LHCN-M2 (cell line): Measurements from ENCODE around the gene SCAI. TPM values are rescaled to one million over a fixed set of nuclear protein-coding genes. Genes with fewer than 3 reads are reported as not detected.
"Not testable (repeated sequence)": the region's sequence is repeated elsewhere in the genome, so short reads cannot be mapped to it uniquely, and the experiment has no call there.

Experiments
- DNase-seq: peaks from one replicate; pipeline ENCODE4 v3.0.0-alpha.2; 2012; ENCODE audit warnings: low read depth
- total RNA-seq: library from RNA; depleted of rRNA; stranded (reverse); fragments of >200 nt; gene quantifications from 2 replicates; pipeline ENCODE4 v1.2.3, GENCODE V29; 2014

The SCAI gene
- total RNA-seq, 1 experiment from 2014 or later, result 6.1 TPM

DNA sequence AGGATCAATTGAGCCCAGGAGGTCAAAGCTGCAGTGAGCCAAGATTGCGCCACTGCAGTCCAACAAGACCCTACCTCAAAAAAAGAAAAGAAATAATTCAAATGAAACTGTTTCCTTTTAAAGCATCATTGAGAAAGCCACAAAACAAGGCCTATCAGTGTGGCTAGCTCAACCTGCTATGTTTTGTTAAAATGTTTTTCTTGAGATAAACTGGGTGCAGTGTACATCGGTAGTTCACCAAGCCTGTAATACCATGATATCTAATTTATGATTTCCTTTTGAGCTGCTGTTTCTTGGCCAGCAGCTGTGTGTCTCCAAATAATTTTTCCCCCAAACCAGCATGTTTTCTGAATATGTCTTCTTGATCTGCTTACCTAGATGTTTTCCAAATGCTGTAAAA lies 105.2 kb downstream of the SCAI start:
- DNase-seq, result no peak

DNA sequence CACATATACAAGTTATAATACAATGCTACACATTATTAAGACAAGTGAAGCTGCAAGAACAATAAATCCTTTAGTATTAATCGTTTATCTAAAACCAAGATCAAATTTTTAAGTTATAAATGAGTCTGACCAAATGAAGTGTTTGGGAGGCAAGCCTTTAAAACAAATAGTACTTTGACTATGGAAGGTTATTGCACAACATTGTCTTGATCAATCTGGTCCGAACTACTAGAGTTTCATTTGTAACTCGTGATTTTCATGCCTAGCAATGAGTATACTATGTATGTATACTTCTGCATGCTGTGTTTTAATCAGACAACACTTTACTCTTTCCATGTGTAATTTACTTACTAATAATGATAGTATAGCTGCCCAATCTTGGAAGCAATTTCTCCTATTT lies 115.3 kb downstream of the SCAI start:
- DNase-seq, result no peak

DNA sequence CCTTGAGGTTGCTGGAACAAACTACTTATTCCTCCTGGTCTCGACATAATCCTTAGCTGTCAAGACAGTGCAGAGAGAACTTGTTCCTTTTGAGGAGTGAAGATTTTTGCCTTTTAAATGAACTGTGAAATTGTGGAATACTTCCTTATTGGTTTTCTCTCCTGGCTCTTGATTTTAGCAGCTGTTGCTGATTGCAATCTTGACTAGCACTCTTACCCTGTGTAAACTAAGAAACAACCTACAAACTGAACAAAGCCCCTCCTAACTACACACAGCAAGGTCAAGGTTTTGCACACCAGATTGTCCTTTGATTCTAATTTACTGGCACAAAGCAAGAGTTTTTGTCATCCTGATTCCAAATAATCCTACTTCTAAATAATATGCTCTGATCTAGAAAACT lies 118.4 kb downstream of the SCAI start:
- DNase-seq, result no peak

DNA sequence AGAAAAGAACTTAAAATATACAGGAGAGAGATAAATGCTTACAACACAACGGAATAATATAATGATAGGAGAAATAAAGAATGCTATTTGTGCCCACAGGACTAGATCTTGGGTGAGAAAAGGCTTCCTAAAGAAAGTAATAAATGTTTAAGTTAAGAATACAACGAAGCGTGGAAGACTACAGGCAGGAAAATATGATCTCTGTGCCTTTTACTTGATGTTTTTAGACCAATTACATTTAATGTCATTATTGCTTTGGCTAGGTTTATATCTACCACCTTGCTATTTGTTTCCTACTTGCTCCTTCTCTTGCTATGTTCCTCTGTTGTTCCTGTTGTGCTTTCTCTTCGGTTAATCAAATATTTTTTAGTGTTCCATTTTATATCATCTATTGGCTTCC lies 122.3 kb downstream of the SCAI start:
- no peak for DNase-seq

DNA sequence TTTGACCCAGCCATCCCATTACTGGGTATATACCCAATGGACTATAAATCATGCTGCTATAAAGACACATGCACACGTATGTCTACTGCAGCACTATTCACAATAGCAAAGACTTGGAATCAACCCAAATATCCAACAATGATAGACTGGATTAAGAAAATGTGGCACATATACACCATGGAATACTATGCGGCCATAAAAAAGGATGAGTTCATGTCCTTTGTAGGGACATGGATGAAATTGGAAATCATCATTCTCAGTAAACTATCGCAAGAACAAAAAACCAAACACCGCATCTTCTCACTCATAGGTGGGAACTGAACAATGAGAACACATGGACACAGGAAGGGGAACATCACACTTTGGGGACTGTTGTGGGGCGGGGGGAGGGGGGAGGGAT lies 127.7 kb downstream of the SCAI start:
- DNase-seq, result not testable (repeated sequence)

DNA sequence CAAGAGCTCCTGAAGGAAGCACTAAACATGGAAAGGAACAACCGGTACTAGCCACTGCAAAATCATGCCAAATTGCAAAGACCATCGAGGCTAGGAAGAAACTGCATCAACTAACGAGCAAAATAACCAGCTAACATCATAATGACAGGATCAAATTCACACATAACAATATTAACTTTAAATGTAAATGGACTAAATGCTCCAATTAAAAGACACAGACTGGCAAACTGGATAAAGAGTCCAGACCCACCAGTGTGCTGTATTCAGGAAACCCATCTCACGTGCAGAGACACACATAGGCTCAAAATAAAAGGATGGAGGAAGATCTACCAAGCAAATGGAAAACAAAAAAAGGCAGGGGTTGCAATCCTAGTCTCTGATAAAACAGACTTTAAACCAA lies 131.3 kb downstream of the SCAI start:
- DNase-seq, result not testable (repeated sequence)

DNA sequence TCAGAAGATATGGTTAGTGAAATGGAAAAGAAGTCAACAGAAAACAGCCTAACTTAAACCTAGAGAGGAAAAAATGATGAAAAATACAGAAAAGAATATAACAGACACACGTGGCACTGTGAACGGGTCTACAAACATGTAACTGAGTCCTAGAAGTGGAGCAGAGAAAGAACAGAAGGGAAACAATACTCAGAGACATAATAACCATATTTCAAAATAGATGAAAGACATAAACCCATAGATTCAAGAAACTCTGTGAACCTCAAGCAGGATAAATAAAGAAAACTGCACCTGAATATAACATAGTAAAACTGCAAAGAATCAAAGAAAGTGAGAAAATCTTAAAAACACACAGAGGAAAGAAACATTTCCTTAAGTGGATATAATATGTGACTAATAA lies 134.7 kb downstream of the SCAI start:
- no peak for DNase-seq

DNA sequence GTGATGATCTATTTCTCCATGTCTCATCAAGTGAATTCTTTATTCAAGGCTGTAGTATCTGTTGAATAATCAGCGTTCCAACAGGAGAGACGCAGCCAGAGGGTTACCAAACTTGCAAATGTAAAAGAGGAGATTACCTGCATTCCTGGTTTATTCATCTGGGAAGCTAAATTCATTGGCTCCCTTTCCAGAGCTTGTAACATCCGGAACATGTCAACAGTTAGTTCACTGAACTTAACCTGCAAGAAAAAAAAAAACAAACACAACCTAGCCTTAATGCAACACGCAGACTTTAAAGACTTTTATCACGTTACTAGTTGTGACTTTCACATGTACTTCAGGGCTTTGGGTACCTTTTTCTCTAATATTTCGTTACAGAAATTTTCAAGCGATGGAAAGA lies 140.0 kb downstream of the SCAI start:
- no peak for DNase-seq

DNA sequence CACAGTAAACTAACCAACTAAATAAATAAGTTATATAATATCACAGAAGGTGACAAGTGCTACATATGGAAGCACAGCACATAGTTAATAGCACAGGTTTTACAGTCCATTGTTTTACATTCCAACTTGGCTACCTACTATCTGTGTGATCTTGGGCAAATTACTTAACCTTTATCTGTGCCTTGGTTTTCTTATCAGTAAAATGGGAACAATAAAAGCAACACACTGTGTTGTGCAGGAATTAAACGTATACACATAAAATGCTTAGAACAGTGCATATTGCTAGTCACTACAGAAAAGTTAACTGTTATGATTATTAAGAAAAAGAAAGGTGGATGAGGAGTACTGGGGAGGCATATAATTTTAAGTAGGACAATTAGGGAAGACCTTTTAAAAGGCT lies 159.6 kb downstream of the SCAI start:
- no peak for DNase-seq

DNA sequence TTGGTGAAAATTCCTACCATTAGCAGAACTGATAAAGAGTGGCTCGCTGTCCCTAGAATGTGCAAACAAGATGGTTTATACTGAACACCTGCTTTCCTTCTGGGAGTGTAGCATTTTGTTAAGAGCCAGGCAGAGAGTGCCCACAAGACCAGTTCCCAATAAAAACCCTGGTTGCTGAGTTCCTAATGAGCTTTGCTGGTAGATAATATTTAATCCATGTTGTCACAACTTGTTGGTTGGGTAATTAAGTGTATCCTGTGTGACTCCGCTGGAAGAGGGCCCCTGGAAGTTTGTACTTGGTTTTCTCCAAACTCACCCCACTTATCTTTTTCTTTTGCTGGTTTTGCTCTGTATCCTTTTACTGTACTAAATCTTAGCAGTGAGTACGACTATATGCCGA lies 162.9 kb downstream of the SCAI start:
- DNase-seq, result no peak

DNA sequence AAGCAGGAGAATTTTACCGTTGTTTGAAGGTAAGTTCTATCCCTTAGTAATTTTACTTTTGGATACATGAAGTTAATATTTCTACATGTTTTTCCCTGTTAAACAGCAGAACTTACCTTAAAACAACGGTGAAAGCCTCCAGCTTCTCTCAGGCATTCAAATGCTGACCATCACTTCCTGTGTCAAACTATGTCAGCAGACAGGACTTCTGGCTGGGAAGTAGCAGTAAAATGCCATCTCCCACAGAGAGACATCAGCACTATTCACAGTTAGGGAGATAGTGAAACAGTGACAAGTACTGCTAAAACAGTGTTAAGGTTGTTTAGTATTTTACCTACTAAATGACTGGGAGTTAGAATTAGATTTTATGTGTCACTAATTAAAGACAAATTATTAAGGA lies 168.2 kb downstream of the SCAI start:
- DNase-seq, result no peak

DNA sequence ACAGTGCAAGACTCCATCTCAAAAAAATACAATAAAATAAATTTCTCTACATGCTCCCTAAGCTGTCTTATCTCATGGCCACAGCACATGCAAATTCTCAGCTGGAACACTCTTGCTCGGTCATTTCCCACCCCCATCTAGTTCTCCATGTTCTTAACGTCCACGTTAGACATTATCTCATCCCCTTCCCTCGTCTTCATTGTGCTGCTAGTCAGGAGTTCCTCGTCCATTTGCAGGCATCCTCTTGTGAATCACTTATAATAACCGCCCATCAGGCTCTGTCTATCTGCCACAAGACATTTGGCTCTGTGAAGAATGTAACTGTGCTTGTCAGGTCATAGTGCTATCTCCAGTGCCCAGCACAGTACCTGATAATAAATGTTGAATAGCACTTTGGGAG lies 169.5 kb downstream of the SCAI start:
- no peak for DNase-seq

DNA sequence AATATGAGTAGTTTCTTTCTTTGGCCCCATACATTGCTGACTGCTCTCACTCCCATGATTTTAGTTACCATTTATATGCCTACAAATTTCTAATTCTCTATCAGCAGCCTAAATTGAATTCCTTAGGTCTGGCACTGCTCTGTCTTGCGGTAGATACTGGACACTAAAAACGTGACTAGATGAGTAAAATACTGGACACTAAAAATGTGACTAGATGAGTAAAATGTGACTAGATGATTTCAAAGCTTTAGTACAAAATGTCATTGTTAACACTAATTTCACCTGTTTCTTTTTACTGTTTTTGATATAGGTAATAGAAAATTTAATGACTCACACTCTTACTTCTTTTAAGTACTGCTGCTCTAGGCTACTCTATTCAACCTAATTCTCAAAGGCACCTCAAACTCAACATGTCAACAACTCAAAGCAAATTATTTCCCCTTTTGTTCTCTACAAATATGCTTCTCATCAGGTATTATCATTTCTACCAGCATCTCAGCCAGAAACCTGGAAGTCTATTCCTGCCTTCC lies 171.0 kb downstream of the SCAI start:
- DNase-seq, result no peak

DNA sequence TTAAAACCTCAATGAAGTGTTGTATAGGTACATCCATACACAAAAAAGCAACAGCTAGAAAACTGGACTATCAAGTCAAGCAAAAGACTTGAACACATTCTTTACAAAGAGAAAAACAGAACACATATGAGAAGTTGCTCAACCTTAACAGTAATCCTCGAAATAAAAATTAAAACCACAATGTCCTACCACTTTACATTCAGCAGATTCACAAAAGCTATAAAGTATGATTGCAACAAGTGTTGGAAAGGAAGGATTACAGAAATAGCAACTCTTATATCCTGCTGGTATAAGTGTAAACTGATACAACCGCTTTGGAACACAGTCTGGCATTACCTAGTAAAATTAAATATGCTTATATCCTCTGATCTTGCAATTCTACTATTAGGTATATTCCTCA lies 173.9 kb downstream of the SCAI start:
- DNase-seq, result no peak

DNA sequence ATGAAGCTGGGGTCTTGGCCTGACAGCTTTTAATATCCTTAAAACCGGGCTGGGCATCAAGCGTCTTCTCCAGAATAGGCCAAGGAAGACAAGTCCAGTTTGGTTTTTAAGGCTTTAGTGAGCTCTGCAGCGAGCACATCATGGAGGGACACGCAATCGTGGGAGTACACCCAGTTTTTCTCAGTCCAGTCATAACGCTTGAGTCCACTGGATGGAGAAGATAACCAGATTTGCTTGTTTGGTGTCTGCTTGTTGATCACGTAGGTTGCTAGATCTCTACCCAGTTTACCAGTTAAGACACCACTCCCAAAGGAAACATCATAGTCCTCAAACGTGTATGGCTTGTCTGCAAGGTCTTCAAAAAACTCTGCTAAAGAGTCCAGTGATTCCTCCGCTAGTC lies 175.1 kb downstream of the SCAI start:
- no peak for DNase-seq

DNA sequence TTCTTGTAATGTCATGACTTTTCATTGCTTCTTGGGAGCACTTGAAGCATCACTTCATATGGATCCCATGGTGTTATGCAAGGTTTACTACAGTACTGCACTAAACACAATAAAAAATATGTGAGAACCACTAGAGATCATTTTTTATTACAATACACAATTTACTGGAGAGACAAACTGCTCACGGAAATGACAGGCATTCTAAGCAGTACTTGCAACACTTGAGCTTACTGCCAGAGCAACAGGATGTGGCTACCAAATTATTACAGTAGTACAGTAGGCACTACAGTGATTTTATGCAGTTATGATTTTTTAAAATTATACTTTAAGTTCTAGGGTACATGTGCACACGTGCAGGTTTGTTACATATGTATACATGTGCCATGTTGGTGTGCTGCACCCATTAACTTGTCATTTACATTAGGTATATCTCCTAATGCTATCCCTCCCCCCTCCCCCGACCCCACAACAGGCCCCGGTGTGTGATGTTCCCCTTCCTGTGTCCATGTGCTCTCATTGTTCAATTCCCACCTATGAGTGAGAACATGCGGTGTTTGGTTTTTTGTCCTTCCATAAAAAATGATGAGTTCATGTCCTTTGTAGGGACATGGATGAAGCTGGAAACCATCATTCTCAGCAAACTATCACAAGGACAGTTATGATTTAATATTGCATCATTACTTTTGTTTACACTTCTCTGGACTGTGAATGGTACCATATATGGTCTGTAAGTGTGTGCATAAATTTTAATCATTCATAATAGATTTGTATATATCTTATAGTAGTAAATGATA lies 177.4 kb downstream of the SCAI start:
- peak; percentile 37 for DNase-seq

DNA sequence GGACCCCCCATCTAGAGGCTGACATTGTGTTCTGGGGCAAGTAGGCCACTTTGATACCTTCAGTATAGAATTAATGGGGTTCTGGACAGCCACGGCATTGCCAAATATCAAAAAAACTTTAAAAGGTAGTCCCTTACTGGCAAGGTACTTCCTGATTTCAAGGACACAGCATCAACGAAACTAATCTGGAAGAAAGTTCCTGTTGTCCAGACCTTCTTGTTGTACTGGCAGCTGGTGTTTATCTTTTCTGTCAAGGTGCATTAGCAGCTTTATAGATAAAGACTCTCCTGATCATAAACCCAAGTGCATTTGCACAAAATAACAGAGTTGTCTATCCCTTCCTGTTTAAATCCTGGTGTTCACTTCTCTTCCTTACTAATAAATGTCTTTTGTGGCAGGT lies 178.7 kb downstream of the SCAI start:
- DNase-seq, result no peak

DNA sequence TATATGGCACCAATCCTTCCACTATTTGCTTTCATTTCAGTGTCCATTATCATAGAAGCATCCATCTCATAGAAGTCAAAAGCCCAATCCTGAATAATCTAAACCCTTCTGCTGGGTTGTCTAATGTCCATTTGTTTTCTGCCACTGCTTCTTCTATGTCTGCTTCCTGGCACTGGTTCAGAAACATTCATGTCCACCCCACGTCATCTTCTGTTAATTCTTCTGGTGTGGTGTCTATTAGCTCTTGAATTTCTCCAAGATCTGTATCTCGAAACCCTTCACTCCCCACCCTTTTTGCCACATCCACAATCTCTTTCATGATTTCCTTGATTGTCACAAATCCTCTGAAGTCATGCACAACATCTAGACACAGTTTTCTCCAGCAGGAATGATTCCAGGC lies 179.3 kb downstream of the SCAI start:
- no peak for DNase-seq

DNA sequence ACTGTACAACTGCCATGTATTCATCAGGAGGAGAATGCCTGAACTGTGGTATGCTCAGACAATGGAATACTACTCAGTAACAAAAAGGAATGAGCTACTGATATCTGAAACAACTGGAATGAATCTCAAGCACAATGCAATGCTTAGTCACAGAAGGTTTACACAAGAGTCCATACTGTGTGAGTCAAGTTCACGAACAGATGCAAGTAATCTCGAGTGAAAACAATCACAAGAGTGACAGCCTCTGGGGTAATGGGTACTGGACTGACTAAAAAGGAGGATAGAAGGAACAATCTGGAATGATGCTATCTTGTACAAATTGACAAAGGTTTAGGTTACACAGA lies 182.9 kb downstream of the SCAI start:
- peak; percentile 31 for DNase-seq

DNA sequence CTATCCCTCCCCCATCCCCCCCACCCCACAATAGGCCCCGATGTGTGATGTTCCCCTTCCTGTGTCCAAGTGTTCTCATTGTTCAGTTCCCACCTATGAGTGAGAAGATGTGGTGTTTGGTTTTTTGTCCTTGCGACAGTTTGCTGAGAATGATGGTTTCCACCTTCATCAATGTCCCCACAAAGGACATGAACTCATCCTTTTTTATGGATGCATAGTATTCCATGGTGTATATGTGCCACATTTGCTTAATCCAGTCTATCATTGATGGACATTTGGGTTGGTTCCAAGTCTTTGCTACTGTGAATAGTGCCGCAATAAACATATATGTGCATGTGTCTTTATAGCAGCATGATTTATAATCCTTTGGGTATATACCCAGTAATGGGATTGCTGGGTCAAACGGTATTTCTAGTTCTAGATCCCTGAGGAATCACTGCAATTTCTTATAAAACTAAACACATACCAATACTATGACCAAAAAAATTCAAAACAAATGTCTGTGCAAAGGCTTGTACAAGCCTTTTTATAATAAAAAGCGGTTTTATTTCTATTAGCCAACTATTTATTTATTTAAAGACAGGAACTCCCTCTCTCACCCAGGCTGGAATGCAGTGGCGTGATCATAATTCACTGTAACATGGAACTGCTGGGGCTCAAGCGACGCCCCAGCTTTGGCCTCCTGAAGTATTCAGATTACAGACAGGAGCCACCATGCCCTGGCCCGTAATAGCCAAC lies 183.5 kb downstream of the SCAI start:
- DNase-seq, result not testable (repeated sequence)

DNA sequence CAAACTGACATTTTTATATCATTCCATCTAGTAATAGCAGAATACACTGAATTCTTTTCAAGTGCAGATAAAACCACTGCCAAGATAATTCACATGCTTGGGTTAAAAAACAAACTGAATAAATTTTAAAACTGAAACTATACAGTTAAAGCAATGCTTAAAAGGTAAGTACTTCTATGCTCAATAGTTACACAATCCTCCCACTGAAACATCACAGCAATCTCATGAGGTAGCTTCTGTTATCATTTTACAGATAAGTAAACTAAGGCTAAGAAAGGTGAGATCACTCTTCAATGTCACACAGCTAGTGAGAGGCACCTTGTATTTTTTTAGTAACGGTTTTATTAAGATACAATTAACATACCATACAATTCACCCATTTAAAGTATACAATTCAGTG lies 189.1 kb downstream of the SCAI start:
- DNase-seq, result no peak

DNA sequence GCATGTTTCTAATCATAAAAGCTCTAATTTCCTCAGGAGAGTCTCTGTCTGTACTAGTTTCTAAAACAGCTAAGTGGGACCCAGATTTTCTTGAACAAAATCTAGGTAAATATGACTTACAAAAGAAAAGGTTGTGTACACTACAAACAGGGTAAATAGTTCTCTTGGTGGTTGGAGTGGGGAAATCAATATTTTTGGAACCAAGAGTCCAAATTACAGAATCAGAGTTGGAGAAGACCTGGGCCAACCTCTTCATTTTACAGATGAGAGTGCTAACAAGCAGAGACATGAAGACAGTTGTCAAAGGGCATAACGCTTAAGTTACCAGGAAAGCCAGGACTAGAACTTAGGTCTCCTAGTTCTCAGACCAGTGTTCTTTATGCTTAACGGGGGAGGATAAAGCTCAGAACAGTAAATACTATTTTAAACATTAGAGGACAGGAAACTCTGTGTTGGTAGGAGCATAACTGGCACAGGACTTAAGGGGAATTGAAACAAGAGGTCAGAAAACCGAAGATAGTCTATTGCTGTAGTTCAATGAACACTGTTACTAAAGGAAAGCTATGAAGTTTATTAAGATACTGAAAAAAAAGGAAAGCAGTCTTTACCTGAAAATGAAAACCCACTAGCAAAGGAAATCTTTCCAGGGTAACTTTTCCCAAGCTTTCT lies 193.1 kb downstream of the SCAI start:
- no peak for DNase-seq

DNA sequence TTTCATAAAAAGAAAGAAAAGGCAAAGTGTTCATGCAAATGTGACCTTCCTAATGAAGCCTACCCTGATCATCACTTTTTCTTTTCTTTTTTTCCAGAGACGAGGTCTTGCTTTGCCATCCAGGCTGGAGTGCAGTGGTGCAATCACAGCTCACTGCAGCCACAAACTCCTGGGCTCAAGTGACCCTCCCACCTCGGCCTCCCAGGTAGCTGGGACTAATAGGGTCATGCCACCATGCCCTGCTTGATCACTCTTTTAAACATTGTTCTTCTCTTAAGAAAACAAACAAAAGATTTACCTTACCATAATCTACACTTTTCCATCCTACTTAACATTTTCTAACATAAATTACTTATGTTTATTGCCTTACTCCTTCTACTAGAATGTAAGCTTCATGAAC lies 193.9 kb downstream of the SCAI start:
- DNase-seq, result no peak
